Loucy (cell line): ENCODE measurements around the gene L1CAM.

Source experiments
- EZH2phosphoT487 ChIP-seq: fragments of 200-600 bp; IDR thresholded peaks from 2 replicates; pipeline ENCODE4 v1.6.1; 2018; ENCODE audit warnings: antibody characterized with exemption, mild to moderate bottlenecking, moderate library complexity, borderline replicate concordance
- TF ChIP-seq, protein P1 (sequence below): fragments of 200-600 bp; sonication (generic); conservative IDR thresholded peaks from 2 replicates; pipeline ENCODE4 v1.5.1; 2014; ENCODE audit warnings: mild to moderate bottlenecking, antibody characterized with exemption, low read length

DNA sequence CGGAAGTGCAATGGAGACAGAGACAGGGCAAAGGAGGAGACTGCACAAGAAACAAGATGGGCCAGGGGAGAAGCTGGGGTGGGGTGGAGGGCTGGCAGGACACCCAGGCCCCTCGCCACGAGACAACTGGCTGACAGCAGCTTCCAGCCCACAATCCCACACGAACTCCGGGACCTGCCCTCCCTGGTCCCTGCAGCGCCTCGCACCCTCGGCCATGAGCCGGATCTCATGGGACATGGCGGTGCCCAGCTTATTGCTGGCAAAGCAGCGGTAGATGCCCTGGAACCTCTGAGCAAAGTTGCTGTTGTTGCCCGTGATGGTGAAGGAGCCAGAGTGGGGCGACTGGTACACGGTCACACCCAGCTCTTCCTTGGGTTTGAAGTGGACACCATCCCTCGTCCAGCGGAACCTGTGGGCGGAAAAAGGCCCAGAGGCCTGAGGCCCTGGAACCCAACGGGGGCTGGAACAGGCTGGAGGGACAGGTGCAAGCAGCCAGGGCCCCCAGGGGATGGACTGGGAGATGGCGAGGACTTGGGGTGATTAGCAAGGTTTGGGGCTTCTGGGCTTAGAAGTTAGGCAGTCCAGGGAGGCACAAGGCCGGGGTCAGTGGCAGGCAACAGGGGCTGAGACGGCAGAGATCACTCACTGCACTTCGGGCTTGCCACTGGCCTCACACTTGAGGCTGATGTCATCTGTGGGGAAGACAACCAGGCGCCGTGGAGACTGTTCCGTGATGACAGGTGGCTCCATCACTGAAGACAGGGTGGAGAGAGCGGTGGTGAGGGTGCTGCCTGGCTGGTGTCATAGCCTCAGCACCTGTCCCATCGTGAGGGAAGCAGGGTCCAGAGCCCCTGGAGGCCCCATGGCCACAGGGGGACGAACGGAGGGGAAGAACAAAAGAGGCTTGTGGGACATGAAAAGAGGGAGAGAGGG lies 13.8 kb downstream of the L1CAM start:
- no peak for TF ChIP-seq EZH2phosphoT487
- TF ChIP-seq, protein P1, sequence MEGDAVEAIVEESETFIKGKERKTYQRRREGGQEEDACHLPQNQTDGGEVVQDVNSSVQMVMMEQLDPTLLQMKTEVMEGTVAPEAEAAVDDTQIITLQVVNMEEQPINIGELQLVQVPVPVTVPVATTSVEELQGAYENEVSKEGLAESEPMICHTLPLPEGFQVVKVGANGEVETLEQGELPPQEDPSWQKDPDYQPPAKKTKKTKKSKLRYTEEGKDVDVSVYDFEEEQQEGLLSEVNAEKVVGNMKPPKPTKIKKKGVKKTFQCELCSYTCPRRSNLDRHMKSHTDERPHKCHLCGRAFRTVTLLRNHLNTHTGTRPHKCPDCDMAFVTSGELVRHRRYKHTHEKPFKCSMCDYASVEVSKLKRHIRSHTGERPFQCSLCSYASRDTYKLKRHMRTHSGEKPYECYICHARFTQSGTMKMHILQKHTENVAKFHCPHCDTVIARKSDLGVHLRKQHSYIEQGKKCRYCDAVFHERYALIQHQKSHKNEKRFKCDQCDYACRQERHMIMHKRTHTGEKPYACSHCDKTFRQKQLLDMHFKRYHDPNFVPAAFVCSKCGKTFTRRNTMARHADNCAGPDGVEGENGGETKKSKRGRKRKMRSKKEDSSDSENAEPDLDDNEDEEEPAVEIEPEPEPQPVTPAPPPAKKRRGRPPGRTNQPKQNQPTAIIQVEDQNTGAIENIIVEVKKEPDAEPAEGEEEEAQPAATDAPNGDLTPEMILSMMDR: no peak
